H9 (cell line): ENCODE results near the gene TPPP3. TPM values are rescaled to one million over a fixed set of nuclear protein-coding genes. Genes with fewer than 3 reads are reported as not detected.

ENCODE experiments used
- DNase-seq: peaks from one replicate; pipeline ENCODE4 v3.0.0-alpha.2; 2017
- H2AFZ ChIP-seq: one replicate; pipeline ENCODE4 v1.6.1; 2013; ENCODE audit warnings: mild to moderate bottlenecking, low read length, control low read depth, moderate library complexity
- H2AK5ac ChIP-seq: 2 replicates; pipeline ENCODE4 v1.6.1; 2013; ENCODE audit warnings: low read length, control low read depth, mixed read lengths; ENCODE audit not compliant: insufficient read length
- H2BK120ac ChIP-seq: one replicate; pipeline ENCODE4 v1.6.1; 2013; ENCODE audit warnings: low read depth, mild to moderate bottlenecking, low read length, control low read depth, inconsistent platforms; ENCODE audit not compliant: poor library complexity, severe bottlenecking
- H2BK12ac ChIP-seq: 2 replicates; pipeline ENCODE4 v1.6.1; 2013; ENCODE audit warnings: low read length, control low read depth, mixed read lengths, low read depth; ENCODE audit not compliant: insufficient read length
- H2BK15ac ChIP-seq: 2 replicates; pipeline ENCODE4 v1.6.1; 2013; ENCODE audit warnings: low read depth, low read length, control low read depth
- H2BK20ac ChIP-seq: one replicate; pipeline ENCODE4 v1.6.1; 2013; ENCODE audit warnings: low read depth, mild to moderate bottlenecking, low read length, control low read depth, inconsistent platforms; ENCODE audit not compliant: poor library complexity, severe bottlenecking
- H2BK5ac ChIP-seq: 2 replicates; pipeline ENCODE4 v1.6.1; 2013; ENCODE audit warnings: low read length, control low read depth, mixed read lengths; ENCODE audit not compliant: insufficient read length
- H3K14ac ChIP-seq: 2 replicates; pipeline ENCODE4 v1.6.1; 2013; ENCODE audit warnings: low read length, control low read depth; ENCODE audit not compliant: insufficient read depth
- H3K18ac ChIP-seq: 2 replicates; pipeline ENCODE4 v1.6.1; 2013; ENCODE audit warnings: low read depth, mild to moderate bottlenecking, mixed read lengths, low read length, control low read depth; ENCODE audit not compliant: insufficient read length
- H3K23ac ChIP-seq: 2 replicates; pipeline ENCODE4 v1.6.1; 2013; ENCODE audit warnings: low read length, control low read depth, mixed read lengths, low read depth; ENCODE audit not compliant: insufficient read length
- H3K23me2 ChIP-seq: 2 replicates; pipeline ENCODE4 v1.6.1; 2013; ENCODE audit warnings: low read depth, mild to moderate bottlenecking, mixed read lengths, low read length, control low read depth; ENCODE audit not compliant: insufficient read length, poor library complexity, severe bottlenecking
- H3K27ac ChIP-seq: 2 replicates; pipeline ENCODE4 v1.5.1; 2013; ENCODE audit warnings: low read length, control low read depth, mixed read lengths, low read depth; ENCODE audit not compliant: insufficient read length
- H3K27me3 ChIP-seq: 2 replicates; pipeline ENCODE4 v1.6.1; 2013; ENCODE audit warnings: low read length, control low read depth, inconsistent platforms; ENCODE audit not compliant: insufficient read depth
- H3K4ac ChIP-seq: 2 replicates; pipeline ENCODE4 v1.6.1; 2013; ENCODE audit warnings: low read depth, mild to moderate bottlenecking, control low read depth, inconsistent platforms, low read length, moderate library complexity
- H3K4me1 ChIP-seq: 2 replicates; pipeline ENCODE4 v1.6.1; 2013; ENCODE audit warnings: low read length, control low read depth, inconsistent platforms; ENCODE audit not compliant: insufficient read depth
- H3K4me2 ChIP-seq: 2 replicates; pipeline ENCODE4 v1.6.1; 2013; ENCODE audit warnings: low read length, control low read depth, mixed read lengths; ENCODE audit not compliant: insufficient read length, insufficient read depth
- H3K56ac ChIP-seq: 2 replicates; pipeline ENCODE4 v1.6.1; 2013; ENCODE audit warnings: low read depth, mild to moderate bottlenecking, mixed read lengths, low read length, control low read depth; ENCODE audit not compliant: insufficient read length
- H3K79me1 ChIP-seq: 2 replicates; pipeline ENCODE4 v1.6.1; 2013; ENCODE audit warnings: low read depth, mild to moderate bottlenecking, moderate library complexity, low read length, control low read depth, inconsistent platforms; ENCODE audit not compliant: insufficient read depth, poor library complexity, severe bottlenecking
- H3K79me2 ChIP-seq: 2 replicates; pipeline ENCODE4 v1.6.1; 2013; ENCODE audit warnings: low read length, control low read depth, inconsistent platforms; ENCODE audit not compliant: insufficient read depth
- H3K9ac ChIP-seq: 2 replicates; pipeline ENCODE4 v1.6.1; 2013; ENCODE audit warnings: low read length, control low read depth, mixed read lengths; ENCODE audit not compliant: insufficient read length; ENCODE audit errors: extremely low read depth
- H3K9me3 ChIP-seq: one replicate; pipeline ENCODE4 v1.6.1; 2013; ENCODE audit warnings: low read depth, low read length, inconsistent platforms; ENCODE audit not compliant: control insufficient read depth
- H3T11ph ChIP-seq: one replicate; pipeline ENCODE4 v1.6.1; 2013; ENCODE audit warnings: mild to moderate bottlenecking, low read length, control low read depth, inconsistent platforms
- H4K20me1 ChIP-seq: one replicate; pipeline ENCODE4 v1.6.1; 2013; ENCODE audit not compliant: control insufficient read depth, insufficient read length, insufficient read depth
- H4K5ac ChIP-seq: 2 replicates; pipeline ENCODE4 v1.6.1; 2013; ENCODE audit warnings: low read depth, mild to moderate bottlenecking, mixed read lengths, low read length, control low read depth; ENCODE audit not compliant: insufficient read length
- H4K8ac ChIP-seq: replicated peaks from 2 replicates; pipeline ENCODE4 v1.6.1; 2013; ENCODE audit warnings: low read length, control low read depth, mixed read lengths, low read depth; ENCODE audit not compliant: insufficient read length
- H4K91ac ChIP-seq: 2 replicates; pipeline ENCODE4 v1.6.1; 2013; ENCODE audit warnings: low read depth, mild to moderate bottlenecking, moderate library complexity, mixed read lengths, low read length, control low read depth; ENCODE audit not compliant: insufficient read length
- H3K27ac Mint-ChIP-seq, 3 experiments: 2 replicates in 2 of 3; 3 replicates in 1 of 3; pipeline ENCODE4 v1.8.0; 2020 to 2021; ENCODE audit warnings: mixed read lengths in 3 of 3, mild to moderate bottlenecking in 1 of 3, moderate library complexity in 1 of 3
- H3K27me3 Mint-ChIP-seq: 2 replicates; pipeline ENCODE4 v1.8.0; 2021; ENCODE audit warnings: low read depth, mild to moderate bottlenecking, moderate library complexity, mixed read lengths
- H3K36me3 Mint-ChIP-seq, 3 experiments: 2 replicates in 2 of 3; 3 replicates in 1 of 3; pipeline ENCODE4 v1.8.0; 2020 to 2021; ENCODE audit warnings: low read depth in 3 of 3, mixed read lengths in 3 of 3; ENCODE audit not compliant: insufficient read depth in 1 of 3
- H3K4me1 Mint-ChIP-seq, 2 experiments: 2 replicates each; pipeline ENCODE4 v1.8.0; 2020; ENCODE audit warnings: mixed read lengths in 2 of 2
- H3K4me3 Mint-ChIP-seq, 2 experiments: 2 replicates in 1 of 2; 3 replicates in 1 of 2; pipeline ENCODE4 v1.8.0; 2020 to 2021; ENCODE audit warnings: mild to moderate bottlenecking in 2 of 2, mixed read lengths in 2 of 2, moderate library complexity in 1 of 2
- H3K9me3 Mint-ChIP-seq, 2 experiments: 2 replicates in 1 of 2; 3 replicates in 1 of 2; pipeline ENCODE4 v1.8.0; 2020; ENCODE audit warnings: mild to moderate bottlenecking in 2 of 2, mixed read lengths in 2 of 2, moderate library complexity in 1 of 2
- WGBS: extraction: QIAGEN DNeasy Blood & Tissue Kit; methylation state at CpG from one replicate; pipeline ENCODE4 v1.1.7; 2013; ENCODE audit warnings: missing lambda C conversion rate, low lambda C conversion rate, mixed read lengths; ENCODE audit not compliant: insufficient read length; ENCODE audit errors: extremely low coverage; 5-methylcytosine and 5-hydroxymethylcytosine counted together
- total RNA-seq: library from RNA; stranded (reverse); gene quantifications from 2 replicates; pipeline ENCODE4 v1.2.1, GENCODE V29; 2021
- TF ChIP-seq, protein P1 (sequence below): fragments of 200-600 bp; sonication (generic); conservative IDR thresholded peaks from 3 replicates; pipeline ENCODE4 v1.8.0; 2021; ENCODE audit warnings: antibody characterized with exemption, mild to moderate bottlenecking

Gene TPPP3
- total RNA-seq, 1 experiment from 2014 or later = 0.79 TPM

DNA sequence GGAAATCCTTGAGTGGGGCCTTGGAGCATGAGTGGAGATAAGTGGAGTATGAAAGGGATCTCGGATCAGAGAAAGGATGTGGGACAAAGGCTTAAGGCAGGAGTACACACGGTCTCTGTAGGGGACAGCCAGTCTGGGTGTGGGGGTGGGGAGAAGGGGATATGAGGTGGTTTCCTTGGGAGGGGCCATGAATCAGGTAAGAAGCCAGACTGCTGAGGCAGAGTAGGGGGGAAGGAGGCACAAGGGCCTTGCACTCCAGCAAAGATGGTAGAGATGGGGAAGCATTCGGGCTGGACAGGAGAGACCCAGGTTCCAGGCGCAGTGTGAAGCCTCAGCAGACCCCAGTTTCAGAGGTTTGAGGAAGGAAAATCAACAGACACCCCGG lies 39.2 kb upstream of the TPPP3 start:
- H2AK5ac ChIP-seq = no peak overlapping the region
- H3K14ac ChIP-seq = peak overlapping the region; percentile 65; the same call in 1 of the 2 replicates
- H3K79me2 ChIP-seq = no peaks in the 10 kb centered on the region; the same call in 1 of the 2 replicates
- DNase-seq = no peak
- H4K8ac ChIP-seq = no peak overlapping the region
- H3K79me1 ChIP-seq = no peaks in the 10 kb centered on the region
- no peak overlapping the region; the same call in 1 of the 2 replicates for H3K4ac ChIP-seq
- Mint-ChIP-seq H3K4me3 (peak overlapping the region; percentile 74 to 77), H3K9me3 (no peaks in the 10 kb centered on the region), H3K4me1 (peaks cover 47 to 48% of the 10 kb centered on the region in 2 experiments), H3K27ac (peak overlapping the region; percentile 77 to 99 (median 83); a peak in 5 of 7 replicates), H3K36me3 (peaks cover 0 to 17% (median 12%) of the 10 kb centered on the region in 3 experiments; a peak in 5 of 7 replicates), H3K27me3 (peaks cover 16% of the 10 kb centered on the region)
- TF ChIP-seq, protein P1, sequence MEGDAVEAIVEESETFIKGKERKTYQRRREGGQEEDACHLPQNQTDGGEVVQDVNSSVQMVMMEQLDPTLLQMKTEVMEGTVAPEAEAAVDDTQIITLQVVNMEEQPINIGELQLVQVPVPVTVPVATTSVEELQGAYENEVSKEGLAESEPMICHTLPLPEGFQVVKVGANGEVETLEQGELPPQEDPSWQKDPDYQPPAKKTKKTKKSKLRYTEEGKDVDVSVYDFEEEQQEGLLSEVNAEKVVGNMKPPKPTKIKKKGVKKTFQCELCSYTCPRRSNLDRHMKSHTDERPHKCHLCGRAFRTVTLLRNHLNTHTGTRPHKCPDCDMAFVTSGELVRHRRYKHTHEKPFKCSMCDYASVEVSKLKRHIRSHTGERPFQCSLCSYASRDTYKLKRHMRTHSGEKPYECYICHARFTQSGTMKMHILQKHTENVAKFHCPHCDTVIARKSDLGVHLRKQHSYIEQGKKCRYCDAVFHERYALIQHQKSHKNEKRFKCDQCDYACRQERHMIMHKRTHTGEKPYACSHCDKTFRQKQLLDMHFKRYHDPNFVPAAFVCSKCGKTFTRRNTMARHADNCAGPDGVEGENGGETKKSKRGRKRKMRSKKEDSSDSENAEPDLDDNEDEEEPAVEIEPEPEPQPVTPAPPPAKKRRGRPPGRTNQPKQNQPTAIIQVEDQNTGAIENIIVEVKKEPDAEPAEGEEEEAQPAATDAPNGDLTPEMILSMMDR = no peak
- H3K4me1 ChIP-seq = peaks cover 10% of the 10 kb centered on the region; the same call in 1 of the 2 replicates
- no peak overlapping the region for H2BK15ac ChIP-seq
- H3K27me3 ChIP-seq = no peaks in the 10 kb centered on the region; the same call in 1 of the 2 replicates
- H4K20me1 ChIP-seq = no peaks in the 10 kb centered on the region
- H4K5ac ChIP-seq = no peak overlapping the region
- H3K9me3 ChIP-seq = no peaks in the 10 kb centered on the region
- no peak overlapping the region for H2BK120ac ChIP-seq
- H2BK12ac ChIP-seq = peak overlapping the region; percentile 63
- H3K23me2 ChIP-seq = peaks cover 17% of the 10 kb centered on the region
- no peak overlapping the region for H3K56ac ChIP-seq
- no CpG with 5 or more reads among the region's 5 CpGs for WGBS
- no peak overlapping the region for H2AFZ ChIP-seq
- no peak overlapping the region for H3T11ph ChIP-seq
- peak overlapping the region; percentile 58 for H3K4me2 ChIP-seq
- H2BK20ac ChIP-seq = no peak overlapping the region
- H3K18ac ChIP-seq = peak overlapping the region; percentile 65
- H3K9ac ChIP-seq = peak overlapping the region; percentile 55
- no peak overlapping the region for H4K91ac ChIP-seq
- H2BK5ac ChIP-seq = no peak overlapping the region
- H3K27ac ChIP-seq = no peak overlapping the region
- no peak overlapping the region for H3K23ac ChIP-seq
